22Rv1 (cell line): Measurements from ENCODE around the gene TMEM31.

Experiments
- CTCF ChIP-seq: fragments of 450-650 bp; IDR thresholded peaks from 2 replicates; pipeline ENCODE4 v1.5.1; 2017; ENCODE audit warnings: mild to moderate bottlenecking
- ZFX ChIP-seq: fragments of 450-650 bp; IDR thresholded peaks from 2 replicates; pipeline ENCODE4 v1.6.1; 2017; ENCODE audit warnings: antibody characterized with exemption, borderline replicate concordance

GRCh38 chrX:103710609-103711008, at the start of gene TMEM31:
- TF ChIP-seq CTCF (no peak), ZFX (no peak)
